Heart left ventricle (tissue), 13 donors: ENCODE measurements around the gene TRIM27.

ENCODE experiments used
- POLR2A ChIP-seq, 2 donors: fragments of 450-650 bp; IDR thresholded peaks; one replicate each; pipeline ENCODE4 v1.6.1; 2017; ENCODE audit warnings: antibody characterized with exemption in 2 of 2, mild to moderate bottlenecking in 2 of 2, moderate library complexity in 2 of 2
- TF ChIP-seq, protein P1 (sequence below), 12 donors: fragments of 200-600 bp; sonication (generic) in 4 of 12; IDR thresholded peaks; one replicate each; pipeline versions ENCODE4 v1.5.0 to v1.8.0; 2018 to 2022; ENCODE audit warnings: antibody characterized with exemption in 12 of 12, mild to moderate bottlenecking in 5 of 12
- donor health status: ischemic (EF 13 %, LVEDD 7.1; RV severe dilation, severe dysfunction).
- donor health status: DM: no; HTN: yes; CAD: no.
- donor health status: DM: no; HTN: no; CAD: no.
- donor health status: ischemic (EF 25% LVEDD 6.9; RV normal size, moderate dysfunction).
- donor health status: ischemic (EF 25% LVEDD 5.7; RV mildly dilated, moderate dysfunction).
- donor health status: ischemic (EF 35%, LVEDD 5.7; RV mildly dilated, moderate dysfunction).
- donor health status: nonischemic (EF 11% LVEDD 7.7; RV severe dilation, severe dysfunction).
- donor health status: DM: yes; HTN: yes; CAD: no.
- donor health status: PGD.
- donor health status: ischemic (EF 29% LVEDD 5.4; RV normal size, mild dysfunction).
- donor health status: nonischemic (EF 23%, LVEDD 6.1; RV moderate dilation, normal function).

DNA sequence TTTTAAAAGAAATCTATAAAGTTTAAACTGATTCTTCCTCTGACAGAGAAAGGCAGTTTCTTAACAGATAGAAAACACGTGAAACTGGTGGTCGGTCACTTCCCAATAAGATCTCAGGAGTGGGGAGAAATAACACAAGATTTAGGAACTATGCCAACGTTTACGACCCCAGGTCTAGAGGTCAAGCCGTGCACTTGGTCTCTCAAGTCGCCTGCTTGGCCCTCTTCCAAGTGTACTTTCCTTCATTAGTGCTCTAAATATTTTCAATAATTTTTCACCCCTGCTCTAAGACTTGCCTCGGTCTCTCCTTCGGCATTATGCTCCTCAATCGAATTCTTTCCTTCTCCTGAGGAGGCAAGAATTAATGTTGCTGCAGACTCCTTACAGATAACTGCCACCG lies 61.7 kb downstream of the TRIM27 start:
- TF ChIP-seq, protein P1, sequence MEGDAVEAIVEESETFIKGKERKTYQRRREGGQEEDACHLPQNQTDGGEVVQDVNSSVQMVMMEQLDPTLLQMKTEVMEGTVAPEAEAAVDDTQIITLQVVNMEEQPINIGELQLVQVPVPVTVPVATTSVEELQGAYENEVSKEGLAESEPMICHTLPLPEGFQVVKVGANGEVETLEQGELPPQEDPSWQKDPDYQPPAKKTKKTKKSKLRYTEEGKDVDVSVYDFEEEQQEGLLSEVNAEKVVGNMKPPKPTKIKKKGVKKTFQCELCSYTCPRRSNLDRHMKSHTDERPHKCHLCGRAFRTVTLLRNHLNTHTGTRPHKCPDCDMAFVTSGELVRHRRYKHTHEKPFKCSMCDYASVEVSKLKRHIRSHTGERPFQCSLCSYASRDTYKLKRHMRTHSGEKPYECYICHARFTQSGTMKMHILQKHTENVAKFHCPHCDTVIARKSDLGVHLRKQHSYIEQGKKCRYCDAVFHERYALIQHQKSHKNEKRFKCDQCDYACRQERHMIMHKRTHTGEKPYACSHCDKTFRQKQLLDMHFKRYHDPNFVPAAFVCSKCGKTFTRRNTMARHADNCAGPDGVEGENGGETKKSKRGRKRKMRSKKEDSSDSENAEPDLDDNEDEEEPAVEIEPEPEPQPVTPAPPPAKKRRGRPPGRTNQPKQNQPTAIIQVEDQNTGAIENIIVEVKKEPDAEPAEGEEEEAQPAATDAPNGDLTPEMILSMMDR (IDR thresholded peaks at IDR 0.05) = no peak
- TF ChIP-seq POLR2A (IDR thresholded peaks at IDR 0.05) = no peak
